Measurements from ENCODE around the gene HADH. TPM values are rescaled to one million over a fixed set of nuclear protein-coding genes. Genes with fewer than 3 reads are reported as not detected.
"Not testable (repeated sequence)": the region's sequence is repeated elsewhere in the genome, so short reads cannot be mapped to it uniquely, and the experiment has no call there.

The HADH gene
- total and polyA plus RNA-seq, 9 donors = 45.4 to 117 (median 62.5) TPM

- intact Hi-C loops (cut with DNase I) = no loop called here
- WGBS, 3 donors = 73 to 74% (median 73%) methylated on average over 1 of the region's 1 CpG
- Histone ChIP-seq H3K4me3 (no peak overlapping the region), H3K4me1 (ENCODE audit: insufficient read depth) (no peaks in the 10 kb centered on the region), H3K9me3 (no peaks in the 10 kb centered on the region), H3K36me3 (no peaks in the 10 kb centered on the region), H3K27me3 (no peaks in the 10 kb centered on the region), H3K27ac (no peak overlapping the region)
- no peak for TF ChIP-seq CTCF (IDR thresholded peaks at IDR 0.05)
- TF ChIP-seq POLR2A (IDR thresholded peaks at IDR 0.05) = no peak
- TF ChIP-seq EP300 (IDR thresholded peaks at IDR 0.05) = no peak
- DNase-seq = no peak
These were observed 33.7 kb upstream of the HADH start for GRCh38 chr4:107956011-107956410.

- TF ChIP-seq CTCF (IDR thresholded peaks at IDR 0.05) (no peak), EP300 (IDR thresholded peaks at IDR 0.05) (no peak), POLR2A (IDR thresholded peaks at IDR 0.05) (no peak)
These were observed 22.8 kb upstream of the HADH start for GRCh38 chr4:107966903-107967302.

DNA sequence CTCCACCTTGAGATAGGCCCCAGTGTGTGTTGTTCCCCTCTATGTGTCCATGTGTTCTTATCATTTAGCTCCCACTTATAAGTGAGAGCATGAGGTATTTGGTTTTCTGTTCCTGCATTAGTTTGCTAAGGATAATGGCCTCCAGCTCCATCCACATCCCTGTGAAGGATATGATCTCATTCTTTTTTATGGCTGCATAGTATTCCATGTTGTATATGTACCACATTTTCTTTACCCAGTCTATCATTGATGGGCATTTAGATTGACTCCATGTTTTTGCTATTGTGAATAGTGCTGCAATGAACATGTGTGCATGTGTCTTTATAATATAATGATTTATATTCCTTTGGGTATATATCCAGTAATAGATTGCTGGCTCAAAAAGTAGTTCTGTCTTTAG lies 22.2 kb upstream of the HADH start:
- intact Hi-C loops (cut with DNase I); DNase-seq; H3K4me3 ChIP-seq; H3K4me1 ChIP-seq (ENCODE audit: insufficient read depth); H3K36me3 ChIP-seq; H3K9me3 ChIP-seq; H3K27me3 ChIP-seq; H3K27ac ChIP-seq: not testable (repeated sequence)

More at GRCh38 chr4:107966903-107967302, 22.8 kb upstream of the HADH start:
- Histone ChIP-seq H3K9me3 (no peaks in the 10 kb centered on the region), H3K36me3 (no peaks in the 10 kb centered on the region), H3K27me3 (no peaks in the 10 kb centered on the region), H3K4me3 (no peak overlapping the region), H3K27ac (no peak overlapping the region), H3K4me1 (ENCODE audit: insufficient read depth) (no peaks in the 10 kb centered on the region)
- intact Hi-C loops (cut with DNase I) = no loop called here
- 56 to 80% (median 60%) methylated on average over 4 of the region's 4 CpGs for WGBS, 3 donors
- DNase-seq = no peak

GRCh38 chr4:107967921-107968320 lies 21.8 kb upstream of the HADH start:
- 89 to 96% (median 93%) methylated on average over 1 of the region's 1 CpG for WGBS, 3 donors
- H3K4me1 ChIP-seq (ENCODE audit: insufficient read depth); H3K36me3 ChIP-seq; H3K4me3 ChIP-seq; H3K27ac ChIP-seq; DNase-seq; H3K9me3 ChIP-seq; H3K27me3 ChIP-seq; intact Hi-C loops (cut with DNase I): not testable (repeated sequence)

DNA sequence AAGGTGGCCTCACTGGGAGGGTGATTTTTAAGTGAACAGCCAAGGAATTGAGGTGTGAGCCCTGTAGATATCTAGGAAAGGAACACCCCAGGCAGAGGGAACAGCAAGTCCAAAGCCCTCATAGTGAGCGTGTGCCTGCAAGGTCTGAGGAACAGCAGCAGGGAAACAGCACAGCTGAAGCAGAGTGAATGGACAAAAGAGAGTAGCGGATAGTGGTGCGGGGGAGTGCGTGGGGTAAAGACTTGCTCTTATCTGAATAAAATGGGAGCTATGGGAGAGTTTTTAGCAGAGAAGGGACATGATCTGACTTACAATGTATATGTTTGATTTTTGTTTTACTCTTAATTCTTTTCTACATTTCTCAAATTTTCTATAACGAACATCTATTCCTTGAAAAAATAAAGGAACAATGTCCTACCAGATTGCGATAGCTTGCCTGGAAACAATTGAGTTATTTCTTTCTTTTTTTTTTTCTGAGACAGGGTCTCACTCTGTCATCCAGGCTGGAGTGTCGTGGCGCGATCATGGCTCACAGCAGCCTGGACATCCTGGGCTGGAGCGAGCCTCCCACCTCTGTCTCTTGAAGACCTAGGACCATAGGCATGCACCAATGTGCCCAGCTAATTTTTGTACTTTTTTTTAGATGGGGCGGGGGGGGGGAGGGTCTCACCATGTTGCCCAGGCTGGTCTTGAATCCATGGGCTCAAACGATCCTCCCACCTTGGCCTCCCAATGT lies 19.5 kb upstream of the HADH start:
- DNase-seq = no peak
- no peak overlapping the region for H3K27ac ChIP-seq
- TF ChIP-seq POLR2A (IDR thresholded peaks at IDR 0.05) (no peak), EP300 (IDR thresholded peaks at IDR 0.05) (no peak), CTCF (IDR thresholded peaks at IDR 0.05) (no peak)
- no peaks in the 10 kb centered on the region for H3K4me1 ChIP-seq (ENCODE audit: insufficient read depth)
- no peaks in the 10 kb centered on the region for H3K9me3 ChIP-seq
- intact Hi-C loops (cut with DNase I) = no loop called here
- 78 to 82% (median 81%) methylated on average over 12 of the region's 12 CpGs for WGBS, 3 donors
- no peaks in the 10 kb centered on the region for H3K27me3 ChIP-seq
- no peaks in the 10 kb centered on the region for H3K36me3 ChIP-seq
- H3K4me3 ChIP-seq = no peak overlapping the region
